WERI-Rb-1 (cell line): ENCODE data around the gene STOX2.

Experiments used
- DNase-seq: peaks from one replicate; pipeline ENCODE4 v3.0.0-alpha.2; 2020
- H3K27ac ChIP-seq: fragments of 250-450 bp; sonication (Bioruptor Pico); 2 replicates; pipeline ENCODE4 v1.5.1; 2020; ENCODE audit warnings: mild to moderate bottlenecking, moderate library complexity
- H3K27me3 ChIP-seq: fragments of 250-450 bp; sonication (Bioruptor Pico); 2 replicates; pipeline ENCODE4 v1.5.1; 2021; ENCODE audit warnings: mild to moderate bottlenecking, low read depth, moderate library complexity; ENCODE audit not compliant: insufficient read depth, severe bottlenecking
- H3K36me3 ChIP-seq: fragments of 250-450 bp; sonication (Bioruptor Pico); 2 replicates; pipeline ENCODE4 v1.5.1; 2020; ENCODE audit warnings: mild to moderate bottlenecking, moderate library complexity
- H3K4me3 ChIP-seq: 2 replicates; pipeline ENCODE4 v1.5.1; 2011; ENCODE audit warnings: low read depth, mild to moderate bottlenecking, control low read depth, low read length
- H3K9me3 ChIP-seq: fragments of 250-450 bp; sonication (Bioruptor Pico); 2 replicates; pipeline ENCODE4 v1.5.1; 2021; ENCODE audit warnings: mild to moderate bottlenecking, moderate library complexity; ENCODE audit not compliant: severe bottlenecking
- CTCF ChIP-seq: IDR thresholded peaks from 2 replicates; pipeline ENCODE4 v1.5.1; 2011; ENCODE audit warnings: low read depth, mild to moderate bottlenecking, control low read depth, inconsistent platforms, low read length

The STOX2 gene

GRCh38 chr4:183995570-183995969, 90.5 kb downstream of the STOX2 start:
- DNase-seq = no peak
- H3K9me3 ChIP-seq = no peaks in the 10 kb centered on the region
- no peaks in the 10 kb centered on the region for H3K27me3 ChIP-seq
- no peak overlapping the region for H3K27ac ChIP-seq
- no peak overlapping the region for H3K4me3 ChIP-seq
- TF ChIP-seq CTCF = no peak
- no peaks in the 10 kb centered on the region for H3K36me3 ChIP-seq

GRCh38 chr4:183996868-183997267, 91.8 kb downstream of the STOX2 start:
- no peaks in the 10 kb centered on the region for H3K9me3 ChIP-seq
- H3K36me3 ChIP-seq = no peaks in the 10 kb centered on the region
- H3K27me3 ChIP-seq = no peaks in the 10 kb centered on the region
- no peak overlapping the region for H3K27ac ChIP-seq
- no peak for TF ChIP-seq CTCF
- H3K4me3 ChIP-seq = no peak overlapping the region
- no peak for DNase-seq

- no peak for DNase-seq
- TF ChIP-seq CTCF = no peak
- Histone ChIP-seq H3K27me3 (no peaks in the 10 kb centered on the region), H3K27ac (no peak overlapping the region), H3K36me3 (no peaks in the 10 kb centered on the region), H3K9me3 (no peaks in the 10 kb centered on the region), H3K4me3 (no peak overlapping the region)
These were observed 94.3 kb downstream of the STOX2 start for GRCh38 chr4:183999435-183999834.

GRCh38 chr4:184000457-184001396, 95.6 kb downstream of the STOX2 start:
- H3K27ac ChIP-seq = no peak overlapping the region
- DNase-seq = no peak
- H3K4me3 ChIP-seq = no peak overlapping the region
- H3K9me3 ChIP-seq = no peaks in the 10 kb centered on the region
- H3K36me3 ChIP-seq = peaks cover 4% of the 10 kb centered on the region; the same call in 1 of the 2 replicates
- no peaks in the 10 kb centered on the region for H3K27me3 ChIP-seq
- TF ChIP-seq CTCF = no peak

- H3K27ac ChIP-seq = no peak overlapping the region
- H3K4me3 ChIP-seq = no peak overlapping the region
- no peak for DNase-seq
- H3K9me3 ChIP-seq = no peaks in the 10 kb centered on the region
- no peak for TF ChIP-seq CTCF
- H3K36me3 ChIP-seq = peaks cover 8% of the 10 kb centered on the region; the same call in 1 of the 2 replicates
- no peaks in the 10 kb centered on the region for H3K27me3 ChIP-seq
These were observed 98.3 kb downstream of the STOX2 start for GRCh38 chr4:184003433-184003832.
